Measurements from ENCODE around the gene PCDHGA9.

DNA sequence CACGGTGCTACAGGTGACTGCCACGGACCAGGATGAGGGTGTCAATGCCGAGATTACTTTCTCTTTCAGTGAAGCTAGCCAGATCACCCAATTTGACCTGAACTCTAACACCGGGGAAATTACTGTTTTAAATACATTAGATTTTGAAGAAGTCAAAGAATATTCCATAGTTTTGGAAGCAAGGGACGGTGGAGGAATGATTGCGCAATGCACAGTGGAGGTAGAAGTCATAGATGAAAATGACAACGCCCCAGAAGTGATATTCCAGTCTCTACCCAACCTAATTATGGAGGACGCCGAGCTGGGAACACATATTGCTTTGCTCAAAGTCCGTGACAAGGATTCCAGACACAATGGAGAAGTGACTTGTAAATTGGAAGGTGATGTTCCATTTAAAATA is 13.9 kb upstream of the PCDHGA9 start:
- TF ChIP-seq, protein P1, sequence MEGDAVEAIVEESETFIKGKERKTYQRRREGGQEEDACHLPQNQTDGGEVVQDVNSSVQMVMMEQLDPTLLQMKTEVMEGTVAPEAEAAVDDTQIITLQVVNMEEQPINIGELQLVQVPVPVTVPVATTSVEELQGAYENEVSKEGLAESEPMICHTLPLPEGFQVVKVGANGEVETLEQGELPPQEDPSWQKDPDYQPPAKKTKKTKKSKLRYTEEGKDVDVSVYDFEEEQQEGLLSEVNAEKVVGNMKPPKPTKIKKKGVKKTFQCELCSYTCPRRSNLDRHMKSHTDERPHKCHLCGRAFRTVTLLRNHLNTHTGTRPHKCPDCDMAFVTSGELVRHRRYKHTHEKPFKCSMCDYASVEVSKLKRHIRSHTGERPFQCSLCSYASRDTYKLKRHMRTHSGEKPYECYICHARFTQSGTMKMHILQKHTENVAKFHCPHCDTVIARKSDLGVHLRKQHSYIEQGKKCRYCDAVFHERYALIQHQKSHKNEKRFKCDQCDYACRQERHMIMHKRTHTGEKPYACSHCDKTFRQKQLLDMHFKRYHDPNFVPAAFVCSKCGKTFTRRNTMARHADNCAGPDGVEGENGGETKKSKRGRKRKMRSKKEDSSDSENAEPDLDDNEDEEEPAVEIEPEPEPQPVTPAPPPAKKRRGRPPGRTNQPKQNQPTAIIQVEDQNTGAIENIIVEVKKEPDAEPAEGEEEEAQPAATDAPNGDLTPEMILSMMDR (IDR thresholded peaks at IDR 0.05; ENCODE audit: low read depth, low read length) = no peak
- no peak for TF ChIP-seq EZH2phosphoT487 (IDR thresholded peaks at IDR 0.05; ENCODE audit: low read depth)

Measured in OCI-LY3 (cell line).